GM06990 (cell line): ENCODE results near the gene TAAR9.

Experiments used
- DNase-seq: peaks from one replicate; pipeline ENCODE4 v3.0.0-alpha.2; 2011; ENCODE audit not compliant: insufficient read length; ENCODE audit errors: extremely low read depth
- H3K27me3 ChIP-seq: replicated peaks from 2 replicates; pipeline ENCODE4 v1.6.0; 2011; ENCODE audit warnings: low read length; ENCODE audit not compliant: control insufficient read depth, insufficient read depth
- H3K36me3 ChIP-seq: 2 replicates; pipeline ENCODE4 v1.5.1; 2011; ENCODE audit warnings: low read length; ENCODE audit not compliant: control insufficient read depth, insufficient read depth
- H3K4me3 ChIP-seq: replicated peaks from 2 replicates; pipeline ENCODE4 v1.5.1; 2011; ENCODE audit warnings: low read depth, mild to moderate bottlenecking, control low read depth, low read length
- TF ChIP-seq, protein P1 (sequence below): IDR thresholded peaks from 2 replicates; pipeline ENCODE4 v1.5.1; 2011; ENCODE audit warnings: low read length, control low read depth, mild to moderate bottlenecking, inconsistent platforms; ENCODE audit not compliant: insufficient read depth, poor library complexity, severe bottlenecking

Gene TAAR9

DNA sequence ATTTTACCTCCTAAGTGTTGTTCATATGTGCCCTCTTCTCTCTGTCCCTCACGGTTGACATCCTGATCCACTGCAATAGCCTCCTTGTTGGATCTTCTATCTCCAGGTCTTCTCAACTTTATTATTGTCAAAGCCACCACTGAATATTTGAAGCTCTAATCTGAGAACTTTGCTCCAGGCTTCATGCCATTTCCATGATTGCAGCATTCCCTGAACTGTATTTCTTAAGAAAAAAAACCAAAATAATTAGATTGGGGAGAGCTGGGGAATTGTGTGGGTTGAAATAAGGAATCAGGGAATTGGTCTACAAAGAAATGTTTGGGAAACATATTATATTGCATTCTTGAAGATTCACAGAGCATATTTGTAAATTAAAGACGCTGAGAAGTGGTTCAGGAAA, 22.7 kb upstream of the TAAR9 start:
- Histone ChIP-seq H3K36me3 (no peaks in the 10 kb centered on the region), H3K4me3 (no peak overlapping the region), H3K27me3 (no peaks in the 10 kb centered on the region)
- TF ChIP-seq, protein P1, sequence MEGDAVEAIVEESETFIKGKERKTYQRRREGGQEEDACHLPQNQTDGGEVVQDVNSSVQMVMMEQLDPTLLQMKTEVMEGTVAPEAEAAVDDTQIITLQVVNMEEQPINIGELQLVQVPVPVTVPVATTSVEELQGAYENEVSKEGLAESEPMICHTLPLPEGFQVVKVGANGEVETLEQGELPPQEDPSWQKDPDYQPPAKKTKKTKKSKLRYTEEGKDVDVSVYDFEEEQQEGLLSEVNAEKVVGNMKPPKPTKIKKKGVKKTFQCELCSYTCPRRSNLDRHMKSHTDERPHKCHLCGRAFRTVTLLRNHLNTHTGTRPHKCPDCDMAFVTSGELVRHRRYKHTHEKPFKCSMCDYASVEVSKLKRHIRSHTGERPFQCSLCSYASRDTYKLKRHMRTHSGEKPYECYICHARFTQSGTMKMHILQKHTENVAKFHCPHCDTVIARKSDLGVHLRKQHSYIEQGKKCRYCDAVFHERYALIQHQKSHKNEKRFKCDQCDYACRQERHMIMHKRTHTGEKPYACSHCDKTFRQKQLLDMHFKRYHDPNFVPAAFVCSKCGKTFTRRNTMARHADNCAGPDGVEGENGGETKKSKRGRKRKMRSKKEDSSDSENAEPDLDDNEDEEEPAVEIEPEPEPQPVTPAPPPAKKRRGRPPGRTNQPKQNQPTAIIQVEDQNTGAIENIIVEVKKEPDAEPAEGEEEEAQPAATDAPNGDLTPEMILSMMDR: no peak
- no peak for DNase-seq

DNA sequence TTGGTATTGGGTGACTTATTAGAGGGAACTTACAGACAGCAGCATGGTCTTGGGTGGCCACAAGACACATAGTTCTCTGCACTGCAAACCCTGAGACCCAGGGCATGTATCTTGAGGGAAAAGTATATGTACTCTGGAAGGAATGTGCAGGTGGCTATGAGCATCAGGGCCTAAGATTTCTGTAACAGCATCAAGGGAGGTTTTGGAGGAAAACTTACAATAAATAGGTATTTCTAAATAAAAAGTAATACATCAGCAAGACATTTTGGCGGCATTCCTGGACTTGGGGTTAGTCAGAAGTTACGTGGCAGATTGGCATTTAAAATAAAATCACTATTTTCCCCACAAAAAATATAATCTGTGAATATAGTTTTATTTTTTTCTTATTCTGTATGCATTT, 17.1 kb upstream of the TAAR9 start:
- Histone ChIP-seq H3K27me3 (no peaks in the 10 kb centered on the region), H3K4me3 (no peak overlapping the region), H3K36me3 (no peaks in the 10 kb centered on the region)
- TF ChIP-seq, protein P1: no peak
- DNase-seq: no peak

DNA sequence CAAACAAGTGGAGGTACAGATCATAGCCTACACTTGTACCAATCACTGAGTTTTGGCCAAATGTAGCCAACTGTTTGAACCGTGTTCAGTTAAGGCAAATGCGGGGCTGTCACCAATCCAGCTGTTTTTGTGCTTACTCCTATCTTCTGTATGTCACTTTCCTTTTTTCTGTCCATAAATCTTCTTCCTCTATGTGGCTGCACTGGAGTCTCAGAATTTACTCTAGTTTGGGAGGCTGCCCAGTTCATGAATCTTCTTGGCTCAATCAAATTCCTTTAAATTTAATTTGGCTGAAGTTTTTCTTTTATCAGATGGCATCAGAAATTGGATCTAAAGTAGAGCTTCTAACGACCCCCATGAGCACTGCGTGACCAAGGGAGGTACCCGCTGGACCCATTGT, 13.4 kb upstream of the TAAR9 start:
- TF ChIP-seq, protein P1: no peak
- Histone ChIP-seq H3K27me3 (no peaks in the 10 kb centered on the region), H3K36me3 (no peaks in the 10 kb centered on the region), H3K4me3 (no peak overlapping the region)
- DNase-seq: no peak

DNA sequence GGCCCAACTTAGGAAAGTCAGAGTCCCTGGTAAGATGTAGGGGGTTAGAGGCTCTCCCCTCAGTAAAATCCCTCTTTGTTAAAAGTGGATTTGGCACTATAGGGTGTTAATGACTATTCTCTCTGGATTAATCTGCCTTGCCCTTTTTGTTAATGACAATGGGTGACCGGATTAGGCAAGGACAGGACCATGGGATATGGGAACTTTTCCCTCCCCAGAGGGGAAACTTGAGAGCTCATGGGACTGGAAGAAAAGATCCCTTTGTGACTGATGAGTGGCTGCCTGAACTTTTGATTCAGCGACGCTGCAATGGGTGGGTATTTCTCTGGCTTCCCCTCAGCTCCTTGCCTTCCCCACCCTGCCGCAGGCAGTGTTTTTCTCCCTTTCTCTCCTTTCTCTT, 12.2 kb upstream of the TAAR9 start:
- Histone ChIP-seq H3K27me3 (no peaks in the 10 kb centered on the region), H3K4me3 (no peak overlapping the region), H3K36me3 (no peaks in the 10 kb centered on the region)
- TF ChIP-seq, protein P1: no peak
- DNase-seq: no peak

DNA sequence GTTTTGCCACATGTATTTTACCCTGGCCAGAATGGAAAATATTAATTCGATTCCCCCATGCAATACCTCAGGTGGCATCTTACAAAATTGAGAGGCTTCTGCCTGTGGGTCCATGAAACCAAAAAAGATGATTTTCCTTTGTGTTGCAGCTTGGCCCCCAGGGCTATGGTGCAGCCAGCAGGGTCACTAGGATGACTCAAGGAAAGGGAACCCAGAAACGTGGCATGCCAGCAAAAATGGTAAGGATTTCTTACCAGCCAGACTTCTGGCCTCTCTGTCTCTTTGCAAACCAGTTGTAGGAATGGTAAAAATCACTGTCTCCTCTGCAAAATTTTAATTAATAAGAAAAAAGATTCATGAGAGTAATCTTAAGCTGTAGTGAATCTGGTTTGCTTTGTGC, 11.6 kb upstream of the TAAR9 start:
- H3K4me3 ChIP-seq: no peak overlapping the region
- no peaks in the 10 kb centered on the region for H3K36me3 ChIP-seq
- no peak for DNase-seq
- TF ChIP-seq, protein P1: no peak
- no peaks in the 10 kb centered on the region for H3K27me3 ChIP-seq

DNA sequence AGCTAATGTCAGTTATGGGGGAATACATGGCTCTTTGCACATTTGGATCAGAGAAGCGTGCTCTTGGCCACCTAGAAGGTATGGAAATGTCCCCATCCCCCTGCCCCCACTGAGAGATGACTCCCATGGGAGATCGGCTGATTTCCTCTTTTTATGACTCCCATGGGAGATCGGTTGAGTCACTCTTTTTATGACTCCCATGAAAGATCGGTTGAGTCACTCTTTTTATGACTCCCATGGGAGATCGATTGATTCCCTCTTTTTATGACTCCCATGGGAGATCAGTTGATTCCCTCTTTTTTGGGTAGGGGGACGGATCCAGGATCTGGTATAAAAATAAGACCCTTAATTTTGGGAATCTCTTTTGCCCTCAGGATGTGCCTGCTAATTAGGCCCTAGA, 10.3 kb upstream of the TAAR9 start:
- H3K36me3 ChIP-seq: no peaks in the 10 kb centered on the region
- no peak for DNase-seq
- TF ChIP-seq, protein P1: no peak
- no peaks in the 10 kb centered on the region for H3K27me3 ChIP-seq
- no peak overlapping the region for H3K4me3 ChIP-seq
